ENCODE results near the gene MED15. TPM values are rescaled to one million over a fixed set of nuclear protein-coding genes. Genes with fewer than 3 reads are reported as not detected.

The MED15 gene
- total RNA-seq, 2 donors from 2014 or later, result 171 to 178 TPM

DNA sequence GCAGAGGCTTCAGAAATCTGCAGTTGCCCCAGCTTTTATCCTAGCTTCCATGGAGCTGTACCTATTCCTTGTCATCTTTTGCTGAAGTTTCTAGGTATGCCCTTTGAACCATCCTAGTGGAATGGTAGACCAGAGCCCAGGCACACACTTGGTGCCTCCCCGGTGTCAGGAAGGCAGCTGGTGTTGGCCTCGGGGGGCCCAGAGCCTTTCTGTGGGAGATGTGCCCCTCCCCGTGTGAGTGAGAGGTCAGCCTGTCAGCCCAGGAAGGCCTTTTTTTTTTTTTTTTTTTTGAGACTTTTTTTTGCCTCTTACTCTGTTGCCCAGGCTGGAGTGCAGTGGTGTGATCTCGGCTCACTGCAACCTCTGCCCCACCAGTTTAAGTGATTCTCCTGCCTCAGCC is 58.4 kb downstream of the MED15 start:
- H3K27ac Mint-ChIP-seq, result peak overlapping the region; percentile 62 to 83
- peaks cover 18% of the 10 kb centered on the region for H3K36me3 Mint-ChIP-seq
- no peak for DNase-seq (ENCODE audit: low spot score)
- no peak for ATAC-seq
- H3K27me3 Mint-ChIP-seq, result no peaks in the 10 kb centered on the region
- peaks cover 66 to 74% of the 10 kb centered on the region in 2 donors for H3K4me1 Mint-ChIP-seq (ENCODE audit: low read depth in 2 of 2)
- H3K9me3 Mint-ChIP-seq, result no peaks in the 10 kb centered on the region
- H3K4me3 Mint-ChIP-seq, result peak overlapping the region; percentile 62

DNA sequence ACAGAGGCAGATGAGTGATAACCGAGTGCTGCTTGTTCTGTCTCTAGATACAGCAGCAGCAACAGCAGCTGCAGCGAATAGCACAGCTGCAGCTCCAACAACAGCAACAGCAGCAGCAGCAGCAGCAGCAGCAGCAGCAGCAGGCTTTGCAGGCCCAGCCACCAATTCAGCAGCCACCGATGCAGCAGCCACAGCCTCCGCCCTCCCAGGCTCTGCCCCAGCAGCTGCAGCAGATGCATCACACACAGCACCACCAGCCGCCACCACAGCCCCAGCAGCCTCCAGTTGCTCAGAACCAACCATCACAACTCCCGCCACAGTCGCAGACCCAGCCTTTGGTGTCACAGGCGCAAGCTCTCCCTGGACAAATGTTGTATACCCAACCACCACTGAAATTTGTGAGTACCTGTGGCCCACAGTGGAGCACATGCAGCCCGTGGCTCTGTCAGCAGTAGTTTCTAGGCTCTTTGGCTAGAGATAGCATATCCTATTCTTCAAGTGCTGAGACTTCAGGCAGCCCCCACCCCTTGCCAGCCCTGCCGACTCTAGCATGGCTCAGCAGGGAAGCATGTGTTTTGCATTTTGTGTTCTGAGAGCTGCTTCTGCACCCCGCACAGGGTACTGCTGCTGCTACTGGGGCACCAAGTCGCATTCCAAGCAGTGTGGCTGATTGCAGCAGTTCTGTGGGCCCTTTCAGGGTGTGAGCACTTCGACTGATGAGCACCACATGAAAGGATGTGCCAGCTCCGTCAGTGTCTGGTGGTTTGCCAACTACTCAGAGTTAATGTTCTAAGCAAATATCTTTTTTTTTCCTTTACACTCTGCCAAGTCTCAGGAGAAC is 59.2 kb downstream of the MED15 start:
- Mint-ChIP-seq H3K9me3 (no peaks in the 10 kb centered on the region), H3K4me1 (ENCODE audit: low read depth in 2 of 2) (peaks cover 70 to 74% of the 10 kb centered on the region in 2 donors), H3K27me3 (no peaks in the 10 kb centered on the region), H3K4me3 (peak overlapping the region; percentile 62), H3K36me3 (peaks cover 16% of the 10 kb centered on the region), H3K27ac (peak overlapping the region; percentile 62 to 83)
- DNase-seq (ENCODE audit: low spot score) (no peak), ATAC-seq (no peak)

DNA sequence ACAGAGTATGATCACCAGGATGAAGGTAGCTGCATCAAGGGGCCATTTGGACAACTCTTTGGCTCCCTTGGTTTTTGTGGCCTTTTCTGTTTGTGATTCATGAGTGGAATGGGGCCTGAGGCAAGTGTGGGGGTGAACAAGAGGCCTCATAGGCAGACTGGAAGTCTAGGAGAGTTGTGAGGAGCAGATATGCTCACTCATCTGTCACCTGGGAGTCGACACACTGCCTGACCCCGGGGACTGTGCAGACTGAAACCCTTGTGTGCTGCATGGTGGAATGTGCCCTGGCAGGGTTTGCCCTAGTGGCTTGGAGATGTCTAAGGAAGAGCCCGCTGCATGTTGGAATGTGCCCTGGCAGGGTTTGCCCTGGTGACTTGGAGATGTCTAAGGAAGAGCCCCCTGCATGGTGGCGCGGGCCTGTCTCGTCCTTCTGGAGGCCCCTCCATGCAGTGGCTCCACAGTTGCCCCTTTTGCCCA is 60.0 kb downstream of the MED15 start:
- peaks cover 16% of the 10 kb centered on the region for H3K36me3 Mint-ChIP-seq
- peak overlapping the region; percentile 62 to 83 for H3K27ac Mint-ChIP-seq
- H3K27me3 Mint-ChIP-seq, result no peaks in the 10 kb centered on the region
- ATAC-seq (no peak), DNase-seq (ENCODE audit: low spot score) (no peak)
- H3K4me1 Mint-ChIP-seq (ENCODE audit: low read depth in 2 of 2), result peaks cover 76 to 79% of the 10 kb centered on the region in 2 donors
- no peaks in the 10 kb centered on the region for H3K9me3 Mint-ChIP-seq
- H3K4me3 Mint-ChIP-seq, result peak overlapping the region; percentile 62

DNA sequence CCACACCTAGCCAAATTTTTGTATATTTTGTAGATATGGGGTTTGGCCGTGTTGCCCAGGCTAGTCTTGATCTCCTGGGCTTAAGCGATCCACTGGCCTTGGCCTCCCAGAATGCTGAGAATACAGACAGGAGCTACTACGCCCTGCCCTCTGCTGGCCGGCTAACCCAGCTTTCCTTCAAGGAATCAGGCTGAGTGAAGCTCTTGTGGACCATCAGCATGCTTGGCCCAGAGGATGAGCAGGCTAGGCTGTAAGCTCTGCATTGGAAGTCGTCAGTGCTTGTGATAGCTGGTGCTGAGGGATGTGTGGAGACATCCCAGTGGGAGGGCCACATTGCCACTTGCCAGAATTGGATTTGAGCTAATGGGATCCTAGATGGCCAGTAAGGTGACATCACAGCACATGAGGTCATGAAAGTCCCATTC is 60.6 kb downstream of the MED15 start:
- ATAC-seq, result no peak
- no peaks in the 10 kb centered on the region for H3K9me3 Mint-ChIP-seq
- peaks cover 16% of the 10 kb centered on the region for H3K36me3 Mint-ChIP-seq
- peak overlapping the region; percentile 54 for H3K4me3 Mint-ChIP-seq
- no peak for DNase-seq (ENCODE audit: low spot score)
- H3K4me1 Mint-ChIP-seq (ENCODE audit: low read depth in 2 of 2), result peaks cover 73 to 76% of the 10 kb centered on the region in 2 donors
- no peaks in the 10 kb centered on the region for H3K27me3 Mint-ChIP-seq
- peak overlapping the region in 1 of 2 donors; percentile 83 for H3K27ac Mint-ChIP-seq

DNA sequence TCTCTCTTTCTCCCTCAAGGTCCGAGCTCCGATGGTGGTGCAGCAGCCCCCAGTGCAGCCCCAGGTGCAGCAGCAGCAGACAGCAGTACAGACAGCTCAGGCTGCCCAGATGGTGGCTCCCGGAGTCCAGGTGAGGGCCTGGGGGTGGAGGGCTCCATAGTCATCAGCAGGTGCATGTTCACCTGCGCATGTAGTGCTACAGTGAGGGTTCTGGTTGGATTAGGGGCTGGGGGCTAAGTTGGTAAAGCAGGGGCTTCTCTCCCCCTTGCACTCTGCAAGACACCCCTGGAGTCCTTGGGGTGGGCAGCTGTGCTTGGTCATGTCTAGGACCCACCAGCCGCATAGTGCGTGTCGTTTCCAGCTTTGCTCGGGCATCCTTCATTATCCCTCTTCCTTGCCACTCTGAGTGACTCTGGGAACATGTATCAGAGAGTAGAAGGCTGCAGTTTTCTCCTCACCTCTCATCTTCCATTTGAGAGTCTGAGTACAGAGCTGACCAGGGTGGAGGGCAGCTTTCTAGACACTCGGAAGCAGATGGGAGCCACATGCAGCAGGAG is 61.2 kb downstream of the MED15 start:
- H3K4me1 Mint-ChIP-seq (ENCODE audit: low read depth in 2 of 2), result peaks cover 70 to 72% of the 10 kb centered on the region in 2 donors
- H3K27me3 Mint-ChIP-seq, result no peaks in the 10 kb centered on the region
- peaks cover 15% of the 10 kb centered on the region for H3K36me3 Mint-ChIP-seq
- peak overlapping the region in 1 of 2 donors; percentile 66 for H3K27ac Mint-ChIP-seq
- H3K4me3 Mint-ChIP-seq, result peak overlapping the region; percentile 54
- H3K9me3 Mint-ChIP-seq, result no peaks in the 10 kb centered on the region
- DNase-seq (ENCODE audit: low spot score) (no peak), ATAC-seq (no peak)

DNA sequence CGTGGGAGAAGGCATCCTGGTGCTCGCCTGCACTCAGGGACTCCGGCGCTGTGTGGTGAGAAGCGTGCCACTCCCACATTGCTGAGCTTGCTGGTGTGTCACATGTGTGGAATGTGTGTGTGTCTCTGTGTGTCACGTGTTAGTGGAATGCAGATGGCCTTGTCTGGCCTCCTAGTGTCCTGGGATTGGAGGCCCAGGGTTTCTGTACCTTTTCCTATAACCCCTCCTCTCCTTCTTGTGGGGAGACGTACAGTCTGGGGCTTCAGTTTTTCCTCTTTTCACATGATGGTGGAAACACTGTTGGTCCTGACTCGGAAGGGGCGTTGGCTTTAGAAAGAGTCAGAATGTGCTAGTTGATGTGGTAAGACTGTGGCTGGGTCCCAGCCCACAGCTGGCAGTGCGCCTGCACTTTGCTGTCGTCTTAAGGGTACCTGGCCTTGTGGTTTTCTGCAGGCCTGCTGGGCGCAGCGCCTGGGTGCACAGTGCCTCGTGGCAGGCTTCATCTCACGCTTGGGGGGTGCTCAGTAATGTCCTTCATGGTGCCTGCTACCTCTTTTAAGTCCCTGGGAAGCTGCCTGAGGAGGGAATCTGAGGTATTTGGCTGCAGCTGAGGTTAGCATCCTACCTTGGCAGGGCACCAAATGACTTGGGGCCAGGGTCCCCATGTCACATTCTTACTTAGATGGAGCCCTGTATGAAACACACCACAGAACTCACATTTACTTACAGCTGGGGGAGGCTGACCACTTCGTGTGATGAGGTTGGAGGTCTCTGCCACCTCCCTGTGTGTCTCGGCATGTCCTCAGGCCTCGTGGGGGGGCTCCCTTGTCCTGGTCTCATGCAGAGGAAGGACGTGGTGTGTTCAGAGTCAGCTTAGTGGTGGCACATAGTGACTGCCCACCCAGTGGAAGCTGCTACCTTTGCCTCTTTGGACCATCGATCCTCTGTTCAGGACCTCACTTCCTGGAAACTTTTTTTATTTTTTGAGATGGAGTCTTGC is 61.9 kb downstream of the MED15 start:
- Mint-ChIP-seq H3K4me3 (peak overlapping the region; percentile 54), H3K36me3 (peaks cover 16% of the 10 kb centered on the region), H3K27me3 (no peaks in the 10 kb centered on the region), H3K4me1 (ENCODE audit: low read depth in 2 of 2) (peaks cover 62 to 72% of the 10 kb centered on the region in 2 donors), H3K9me3 (no peaks in the 10 kb centered on the region), H3K27ac (peak overlapping the region; percentile 56 to 66)
- ATAC-seq (peak; percentile 84 to 87), DNase-seq (ENCODE audit: low spot score) (peak; percentile 76)

DNA sequence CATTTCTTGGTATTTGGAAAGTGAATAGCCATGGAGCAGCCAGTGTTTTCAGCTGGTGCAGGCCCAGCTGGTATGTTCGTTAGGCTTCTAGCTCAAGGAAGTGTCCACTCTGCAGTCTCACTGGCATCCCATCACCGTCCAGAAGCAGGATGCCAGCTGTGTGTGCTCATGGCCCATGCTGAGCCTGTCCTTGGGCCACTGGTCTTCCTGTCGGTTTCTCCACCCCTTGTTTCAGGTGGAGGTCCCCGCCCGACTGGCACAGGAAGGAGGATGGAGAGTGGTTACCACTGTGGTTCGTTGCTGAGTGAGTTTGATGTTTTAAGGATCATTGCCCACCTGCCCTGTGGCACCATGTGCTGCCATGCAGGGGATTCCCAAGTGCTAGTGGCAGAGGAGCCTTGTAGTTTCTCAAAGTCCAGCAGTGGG is 63.7 kb downstream of the MED15 start:
- peaks cover 20% of the 10 kb centered on the region for H3K36me3 Mint-ChIP-seq
- no peak overlapping the region for H3K4me3 Mint-ChIP-seq
- no peaks in the 10 kb centered on the region for H3K9me3 Mint-ChIP-seq
- H3K27ac Mint-ChIP-seq, result peak overlapping the region; percentile 23 to 44
- no peaks in the 10 kb centered on the region for H3K27me3 Mint-ChIP-seq
- ATAC-seq (no peak), DNase-seq (ENCODE audit: low spot score) (no peak)
- H3K4me1 Mint-ChIP-seq (ENCODE audit: low read depth in 2 of 2), result peaks cover 52 to 65% of the 10 kb centered on the region in 2 donors

DNA sequence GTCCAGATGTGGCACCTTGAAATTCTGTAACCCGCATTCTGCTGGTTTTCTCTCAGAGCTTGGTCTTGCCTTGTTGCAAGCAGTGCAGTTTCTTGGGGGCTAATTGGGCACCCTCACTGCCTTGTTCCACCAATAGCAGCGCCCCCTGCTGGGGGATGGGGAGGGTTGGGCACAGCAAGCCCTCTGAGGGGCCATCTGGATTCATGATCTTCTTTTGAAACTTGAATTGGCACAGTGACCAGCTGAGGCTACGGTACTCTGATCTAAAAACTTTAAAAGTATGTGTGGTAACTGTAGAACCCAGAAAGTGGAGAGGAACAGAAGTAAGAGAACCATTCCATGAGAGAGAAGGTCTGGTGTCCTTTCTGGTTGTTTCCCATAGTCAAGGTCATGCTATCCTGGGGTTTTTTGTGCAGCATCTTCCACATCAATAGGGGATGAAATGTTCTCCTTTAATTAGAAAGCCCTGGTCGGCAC is 64.2 kb downstream of the MED15 start:
- H3K27me3 Mint-ChIP-seq, result no peaks in the 10 kb centered on the region
- peaks cover 18% of the 10 kb centered on the region for H3K36me3 Mint-ChIP-seq
- peak overlapping the region; percentile 25 for H3K4me3 Mint-ChIP-seq
- peak overlapping the region; percentile 21 to 23 for H3K27ac Mint-ChIP-seq
- no peaks in the 10 kb centered on the region for H3K9me3 Mint-ChIP-seq
- no peak for DNase-seq (ENCODE audit: low spot score)
- ATAC-seq, result no peak
- H3K4me1 Mint-ChIP-seq (ENCODE audit: low read depth in 2 of 2), result peaks cover 48 to 63% of the 10 kb centered on the region in 2 donors

DNA sequence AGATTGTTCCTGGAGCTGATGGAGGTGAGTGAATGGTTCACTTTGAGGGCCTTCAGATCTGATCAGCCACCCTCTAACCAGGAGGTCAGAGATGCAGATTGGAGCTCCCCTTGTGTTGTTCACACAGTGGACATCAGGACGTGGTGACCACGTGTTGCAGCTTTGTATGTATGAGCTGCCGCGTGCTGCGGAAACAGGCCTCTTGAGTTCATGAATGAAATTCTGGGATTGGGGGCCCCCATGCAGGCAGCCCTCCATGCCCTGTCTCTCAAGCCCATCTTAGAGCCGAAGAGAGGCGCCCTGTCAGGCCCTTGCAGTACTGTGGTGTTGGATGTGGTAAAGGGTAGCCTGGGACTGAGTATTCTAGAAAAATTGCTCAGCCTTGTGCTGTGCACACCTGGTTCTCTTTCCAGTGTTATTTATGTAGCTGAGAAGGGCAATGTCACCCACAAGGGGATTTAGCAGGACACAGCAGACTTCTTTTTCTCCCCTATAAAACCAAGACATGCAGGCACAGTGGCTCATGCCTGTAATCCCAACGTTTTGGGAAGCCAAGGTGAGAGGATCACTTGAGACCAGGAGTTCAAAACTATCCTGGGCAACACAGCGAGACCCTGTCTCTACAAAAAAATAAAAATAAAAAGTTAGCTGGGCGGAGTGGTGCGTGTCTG is 64.9 kb downstream of the MED15 start:
- no peak for ATAC-seq
- H3K4me3 Mint-ChIP-seq, result peak overlapping the region; percentile 25
- H3K27me3 Mint-ChIP-seq, result no peaks in the 10 kb centered on the region
- peaks cover 11% of the 10 kb centered on the region for H3K36me3 Mint-ChIP-seq
- peaks cover 43 to 59% of the 10 kb centered on the region in 2 donors for H3K4me1 Mint-ChIP-seq (ENCODE audit: low read depth in 2 of 2)
- peak overlapping the region; percentile 21 to 23 for H3K27ac Mint-ChIP-seq
- no peak for DNase-seq (ENCODE audit: low spot score)
- H3K9me3 Mint-ChIP-seq, result no peaks in the 10 kb centered on the region

DNA sequence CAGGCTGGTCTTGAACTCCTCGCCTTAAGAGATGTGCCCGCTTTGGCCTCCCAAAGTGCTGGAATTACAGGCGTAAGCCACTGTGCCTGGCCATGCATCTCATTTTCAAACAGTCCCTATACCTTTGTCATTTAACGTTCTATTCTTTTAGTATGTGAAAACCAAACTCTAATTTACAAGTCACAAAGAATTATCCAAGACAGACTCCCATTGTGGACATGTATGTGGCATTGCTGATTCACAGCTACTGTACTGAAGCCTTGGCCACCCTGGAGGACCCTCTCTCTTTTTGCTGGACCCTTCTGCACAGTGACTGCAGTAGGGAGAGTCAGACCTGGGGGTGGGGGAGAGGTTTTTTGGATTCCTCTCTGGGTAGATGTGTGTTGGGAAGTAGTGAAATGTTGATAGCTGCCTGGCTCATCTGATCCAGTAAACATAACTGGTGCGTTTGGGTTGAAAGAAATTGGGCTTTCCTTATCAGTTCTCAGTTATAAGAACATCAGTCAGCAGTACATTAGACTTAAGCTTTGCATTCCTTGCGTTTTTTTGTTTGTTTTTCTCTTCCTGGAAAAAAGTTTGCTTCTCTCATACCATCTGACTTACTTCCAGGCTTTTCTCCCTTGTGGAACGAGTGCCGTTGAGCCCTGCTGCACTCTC is 65.9 kb downstream of the MED15 start:
- Mint-ChIP-seq H3K27ac (peak overlapping the region in 1 of 2 donors; percentile 27), H3K9me3 (no peaks in the 10 kb centered on the region), H3K4me3 (no peak overlapping the region), H3K36me3 (peaks cover 13% of the 10 kb centered on the region), H3K4me1 (ENCODE audit: low read depth in 2 of 2) (peaks cover 46 to 61% of the 10 kb centered on the region in 2 donors), H3K27me3 (no peaks in the 10 kb centered on the region)
- ATAC-seq, result no peak
- DNase-seq (ENCODE audit: low spot score), result no peak

DNA sequence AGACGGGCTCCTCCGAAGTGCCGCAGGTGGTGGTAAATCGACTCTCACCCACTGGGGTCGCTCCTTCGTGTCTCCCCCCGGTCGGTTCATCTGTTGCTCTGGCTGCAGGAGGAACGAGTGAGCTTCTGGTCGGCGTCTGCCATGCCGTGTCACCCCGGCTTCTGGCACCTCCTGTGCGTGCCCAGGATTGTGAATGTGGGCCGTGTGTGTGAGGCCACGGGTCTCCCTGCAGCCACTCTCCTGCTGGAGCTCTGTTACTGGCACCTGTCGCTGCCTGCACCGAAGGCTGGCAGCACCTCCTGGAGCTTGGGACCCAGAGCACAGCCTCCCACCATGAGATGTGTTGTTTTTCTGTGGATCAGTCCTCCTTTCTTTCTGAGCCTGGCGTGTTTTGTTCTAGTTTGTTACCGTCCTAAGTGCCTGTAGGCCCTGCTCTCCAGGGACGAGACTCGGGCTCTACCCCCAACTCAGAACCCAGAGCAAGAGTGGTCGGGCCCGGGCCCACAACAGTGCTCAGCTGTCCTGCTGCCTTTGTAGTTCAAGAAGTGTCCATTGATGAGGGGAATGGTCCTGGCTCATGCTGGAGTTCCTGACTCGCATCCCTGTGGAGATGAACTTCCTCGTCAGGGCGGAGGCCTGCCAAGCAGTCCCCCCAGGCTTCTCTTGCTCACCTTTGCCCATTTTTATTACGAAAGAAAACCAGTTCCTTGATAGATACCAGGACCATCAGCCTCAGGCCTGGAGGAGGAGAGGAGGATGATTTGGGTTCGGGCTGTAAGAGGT is 66.6 kb downstream of the MED15 start:
- Mint-ChIP-seq H3K27ac (peak overlapping the region in 1 of 2 donors; percentile 27), H3K4me1 (ENCODE audit: low read depth in 2 of 2) (peaks cover 44 to 58% of the 10 kb centered on the region in 2 donors), H3K27me3 (no peaks in the 10 kb centered on the region), H3K9me3 (no peaks in the 10 kb centered on the region), H3K4me3 (no peak overlapping the region), H3K36me3 (peaks cover 13% of the 10 kb centered on the region)
- ATAC-seq, result no peak
- no peak for DNase-seq (ENCODE audit: low spot score)

DNA sequence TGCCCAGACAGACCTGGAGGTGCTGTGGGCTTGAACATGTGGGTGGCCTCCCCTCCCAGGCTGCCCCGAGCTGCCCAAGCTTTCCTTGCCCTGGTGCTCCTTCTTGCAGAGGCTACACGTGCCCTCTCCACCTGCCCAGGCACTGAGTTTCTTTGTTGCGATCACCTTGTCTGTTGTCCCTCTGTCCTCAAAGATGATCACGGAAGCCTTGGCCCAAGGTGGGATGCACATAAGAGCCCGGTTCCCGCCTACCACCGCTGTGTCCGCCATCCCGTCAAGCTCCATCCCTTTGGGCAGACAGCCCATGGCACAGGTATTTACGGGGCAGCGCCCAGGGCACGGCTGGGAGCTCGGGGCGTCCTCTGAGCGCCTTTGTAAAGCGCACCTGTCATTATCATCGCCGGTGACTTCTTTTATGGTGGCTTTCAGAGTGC is 67.5 kb downstream of the MED15 start:
- ATAC-seq (no peak), DNase-seq (ENCODE audit: low spot score) (no peak)
- Mint-ChIP-seq H3K27ac (no peak overlapping the region), H3K4me1 (ENCODE audit: low read depth in 2 of 2) (peaks cover 45 to 57% of the 10 kb centered on the region in 2 donors), H3K4me3 (no peak overlapping the region), H3K36me3 (peaks cover 13% of the 10 kb centered on the region), H3K27me3 (no peaks in the 10 kb centered on the region), H3K9me3 (no peaks in the 10 kb centered on the region)
